ENCODE data around the gene PC. TPM values are rescaled to one million over a fixed set of nuclear protein-coding genes. Genes with fewer than 3 reads are reported as not detected.
A peak's percentile ranks its signal among the peaks of the same experiment; 100 is the strongest.
"Not testable (repeated sequence)": the region's sequence is repeated elsewhere in the genome, so short reads cannot be mapped to it uniquely, and the experiment has no call there.

Gene PC
- total and polyA plus RNA-seq, 5 experiments from 2014 or later, result 3.5 to 8.5 (median 6.9) TPM

DNA sequence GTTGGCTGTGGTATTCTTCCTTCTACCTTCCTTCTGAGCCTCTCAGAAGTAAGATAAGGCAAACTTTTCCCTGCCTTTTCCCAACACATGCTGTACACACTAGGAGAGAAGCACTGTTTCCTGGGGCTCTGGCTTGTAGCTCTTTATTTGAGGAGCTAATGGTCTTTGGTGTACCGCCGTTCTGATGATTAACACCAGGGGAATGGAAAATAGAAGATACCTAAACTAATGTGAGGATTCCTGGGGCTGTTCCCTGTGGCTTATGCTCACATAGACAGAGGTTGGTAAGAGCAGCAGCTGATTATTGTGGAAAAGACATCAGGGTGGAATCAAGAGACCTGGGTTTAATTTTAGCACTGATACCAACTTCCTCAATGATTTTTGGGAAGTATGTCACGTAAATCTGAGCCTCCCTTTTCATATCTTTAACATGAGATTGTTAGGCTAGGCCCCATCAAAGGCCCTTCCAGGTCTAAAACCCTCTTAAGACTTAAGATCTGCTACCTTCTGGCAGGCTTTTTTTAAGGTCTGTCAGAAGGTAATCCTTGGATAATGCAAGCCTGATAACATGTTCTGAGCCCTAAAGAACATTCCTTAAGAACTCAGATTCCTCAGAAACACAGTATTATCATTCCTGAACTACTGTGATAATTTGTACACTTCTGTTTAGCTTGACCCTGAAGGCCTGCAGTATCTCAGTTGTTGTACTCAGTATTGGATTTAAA, 139.8 kb downstream of the PC start:
- Mint-ChIP-seq H3K27ac (no peak overlapping the region), H3K36me3 (peaks cover 0 to 2% (median 0%) of the 10 kb centered on the region in 3 donors), H3K4me1 (no peaks in the 10 kb centered on the region), H3K27me3 (no peaks in the 10 kb centered on the region), H3K9me3 (no peaks in the 10 kb centered on the region), H3K4me3 (no peak overlapping the region)
- POLR2A ChIA-PET, result interaction anchor here (1.2 kb wide), 1 partner anchor 9 kb away, joined by 4 read pairs; no protein-coding TSS in a partner anchor
- ATAC-seq, result no peak
- DNase-seq, result no peak

DNA sequence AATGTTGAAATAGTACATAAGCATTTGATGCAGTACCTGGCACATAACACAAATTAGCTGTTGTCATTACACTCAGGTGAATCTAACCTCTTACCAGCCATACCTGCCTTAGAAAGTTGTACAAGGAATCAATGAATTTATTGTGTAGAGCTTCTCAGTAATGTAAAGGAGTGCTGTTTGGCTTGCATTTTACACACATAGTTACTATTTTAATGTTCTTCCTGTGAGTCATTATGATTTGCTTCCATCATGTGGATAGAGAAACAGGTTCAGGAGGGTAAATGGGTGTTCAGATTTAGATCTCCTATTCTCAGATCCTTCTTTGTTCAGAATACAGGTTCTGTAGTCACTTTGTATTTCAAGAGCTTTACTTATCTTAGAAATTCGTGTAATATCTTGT, 142.5 kb downstream of the PC start:
- no peaks in the 10 kb centered on the region for H3K27me3 Mint-ChIP-seq
- H3K4me1 Mint-ChIP-seq, result no peaks in the 10 kb centered on the region
- H3K27ac Mint-ChIP-seq, result no peak overlapping the region
- POLR2A ChIA-PET, result no interaction called here
- no peak for ATAC-seq
- H3K36me3 Mint-ChIP-seq, result peaks cover 0 to 2% (median 0%) of the 10 kb centered on the region in 3 donors
- no peak for DNase-seq
- H3K4me3 Mint-ChIP-seq, result no peak overlapping the region
- no peaks in the 10 kb centered on the region for H3K9me3 Mint-ChIP-seq

DNA sequence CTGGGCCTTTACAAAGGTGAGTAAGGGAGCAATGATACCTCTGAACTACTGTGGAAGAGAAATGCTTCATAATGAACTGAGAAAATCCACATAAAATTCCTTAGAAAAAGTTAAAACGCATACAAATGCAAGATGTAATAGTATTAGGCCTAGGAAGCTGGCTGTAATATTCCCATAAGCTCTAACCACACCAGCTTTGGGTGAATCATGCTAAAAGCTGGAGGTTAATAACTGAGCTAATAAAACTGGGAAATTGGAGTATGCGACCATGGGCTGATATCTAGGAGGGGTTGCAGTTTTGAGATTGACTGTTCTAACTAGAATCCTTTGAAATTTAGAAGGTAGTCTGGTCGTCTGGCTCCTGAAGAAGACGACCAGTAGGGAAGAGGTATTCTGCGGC, 143.5 kb downstream of the PC start:
- Mint-ChIP-seq H3K27ac (peak overlapping the region in 1 of 10 donors; percentile 19), H3K36me3 (peaks cover 0 to 2% (median 0%) of the 10 kb centered on the region in 3 donors), H3K9me3 (no peaks in the 10 kb centered on the region), H3K4me3 (no peak overlapping the region), H3K4me1 (no peaks in the 10 kb centered on the region), H3K27me3 (no peaks in the 10 kb centered on the region)
- POLR2A ChIA-PET, result interaction anchor here (0.7 kb wide), 1 partner anchor 71 kb away, joined by 3 read pairs; no protein-coding TSS in a partner anchor
- no peak for DNase-seq
- no peak for ATAC-seq

DNA sequence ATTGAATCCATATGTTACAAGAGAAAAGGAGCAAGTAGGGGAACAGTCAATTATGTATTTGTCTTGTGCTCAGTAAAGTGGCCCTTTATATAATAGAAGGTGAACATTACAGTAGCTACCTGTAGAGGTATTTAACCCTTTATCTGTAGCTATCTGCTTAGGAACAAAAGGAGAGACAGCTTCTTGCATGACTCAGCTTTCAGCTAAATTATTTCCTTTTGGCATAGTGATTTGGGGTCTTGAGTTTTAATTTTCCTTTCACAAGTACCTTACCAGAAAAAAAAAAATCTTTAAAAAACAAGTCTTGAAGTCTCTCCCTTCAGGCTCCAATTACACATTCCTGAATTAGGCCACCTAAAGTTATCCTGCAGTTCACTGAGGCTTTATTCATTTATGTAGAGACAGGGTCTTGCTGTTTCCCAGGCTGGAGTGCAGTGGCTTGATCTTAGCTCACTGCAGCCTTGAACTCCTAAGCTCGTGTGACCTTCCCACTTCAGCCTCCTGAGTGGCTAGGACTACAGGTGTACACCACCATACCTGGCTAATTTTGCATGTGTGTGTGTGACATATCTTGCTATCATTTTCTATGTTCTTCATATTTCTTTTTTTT, 147.5 kb downstream of the PC start:
- DNase-seq (no peak), ATAC-seq (no peak)
- Mint-ChIP-seq H3K4me1 (no peaks in the 10 kb centered on the region), H3K36me3 (peaks cover 0 to 2% (median 0%) of the 10 kb centered on the region in 3 donors), H3K9me3 (no peaks in the 10 kb centered on the region), H3K4me3 (no peak overlapping the region), H3K27ac (no peak overlapping the region), H3K27me3 (no peaks in the 10 kb centered on the region)
- POLR2A ChIA-PET, result no interaction called here

DNA sequence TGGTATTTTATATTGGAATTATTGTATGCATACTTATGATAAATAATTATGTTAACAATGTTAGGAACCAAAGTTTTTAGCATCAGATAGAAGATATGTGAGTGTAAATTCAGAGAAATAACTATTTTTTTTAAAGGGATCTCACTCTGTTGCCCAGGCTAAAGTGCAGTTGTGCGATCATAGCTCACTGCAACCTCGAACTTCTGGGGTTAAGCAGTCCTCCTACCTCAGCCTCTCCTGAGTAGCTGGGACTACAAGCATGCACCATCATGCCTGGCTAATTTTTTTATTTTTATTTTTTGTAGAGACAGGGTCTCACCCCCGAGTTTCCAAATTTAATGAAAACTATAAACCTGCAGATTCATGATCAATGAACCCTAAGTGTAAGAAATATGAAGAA, 148.6 kb downstream of the PC start:
- Mint-ChIP-seq H3K9me3 (no peaks in the 10 kb centered on the region), H3K4me3 (no peak overlapping the region), H3K27ac (no peak overlapping the region), H3K4me1 (no peaks in the 10 kb centered on the region), H3K36me3 (peaks cover 0 to 2% (median 0%) of the 10 kb centered on the region in 3 donors), H3K27me3 (no peaks in the 10 kb centered on the region)
- no peak for DNase-seq
- ATAC-seq, result no peak
- POLR2A ChIA-PET, result no interaction called here

DNA sequence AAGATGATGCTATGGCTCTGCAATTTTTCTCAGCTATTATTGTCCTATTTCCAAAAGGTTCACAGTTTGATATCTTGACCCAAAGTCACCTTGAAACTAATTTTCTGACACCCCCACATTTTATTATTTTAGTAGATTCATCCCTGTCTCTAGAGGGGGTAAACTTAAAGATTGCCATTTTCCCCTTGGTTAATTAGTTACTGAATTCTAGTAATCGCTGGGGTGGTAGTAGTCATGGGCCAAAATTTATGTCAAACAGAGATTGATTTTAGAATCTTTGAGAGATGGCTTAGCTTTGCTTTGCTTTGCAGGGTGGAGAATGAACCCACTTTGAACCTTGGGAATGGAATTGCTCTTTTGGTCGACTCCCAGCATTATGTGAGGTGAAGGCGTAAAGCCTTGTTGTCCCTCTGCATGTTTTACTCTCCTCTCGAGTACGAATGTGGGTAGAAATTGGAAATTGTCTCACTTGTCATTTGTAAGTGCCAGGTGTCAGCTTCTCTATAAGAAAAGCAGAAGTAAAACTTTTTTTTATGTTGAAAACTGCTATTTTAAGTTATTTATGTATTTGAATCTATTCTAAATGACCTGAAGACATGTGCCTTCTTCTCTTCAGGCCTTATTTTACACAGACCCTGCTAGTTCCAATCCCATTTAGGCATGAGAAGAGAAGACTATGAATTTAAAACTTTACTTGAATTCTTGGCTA, 157.3 kb downstream of the PC start:
- peaks cover 0 to 27% (median 0%) of the 10 kb centered on the region in 4 donors for H3K4me1 Mint-ChIP-seq
- ATAC-seq, result no peak
- H3K36me3 Mint-ChIP-seq, result peaks cover 0 to 3% (median 2%) of the 10 kb centered on the region in 3 donors
- H3K9me3 Mint-ChIP-seq, result no peaks in the 10 kb centered on the region
- POLR2A ChIA-PET, result no interaction called here
- peak overlapping the region in 1 of 10 donors; percentile 39 for H3K27ac Mint-ChIP-seq
- no peak for DNase-seq
- H3K4me3 Mint-ChIP-seq, result no peak overlapping the region
- no peaks in the 10 kb centered on the region for H3K27me3 Mint-ChIP-seq

DNA sequence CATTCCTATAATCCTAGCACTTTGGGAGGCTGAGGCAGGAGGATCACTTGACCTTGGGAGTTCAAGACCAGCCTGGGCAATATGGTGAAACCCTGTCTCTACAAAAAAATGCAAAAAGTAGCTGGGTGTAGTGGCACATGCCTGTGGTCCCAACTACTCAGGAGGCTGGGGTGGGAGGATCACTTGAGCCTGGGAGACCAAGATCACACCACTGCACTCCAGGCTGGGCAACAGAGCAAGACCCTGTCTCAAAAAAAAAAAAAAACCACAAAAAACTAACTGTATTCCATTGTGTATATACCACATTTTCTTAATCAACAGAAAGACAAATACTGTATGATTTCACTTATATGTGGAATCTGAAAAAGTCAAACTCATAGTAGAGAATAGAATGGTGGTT, 158.4 kb downstream of the PC start:
- DNase-seq, POLR2A ChIA-PET, H3K27me3 Mint-ChIP-seq, H3K36me3 Mint-ChIP-seq, H3K9me3 Mint-ChIP-seq, H3K4me3 Mint-ChIP-seq, H3K27ac Mint-ChIP-seq, ATAC-seq: not testable (repeated sequence)
- peaks cover 0 to 27% (median 0%) of the 10 kb centered on the region in 4 donors for H3K4me1 Mint-ChIP-seq

Small RNA genes within 50 kb of the gene (microRNA-seq; reads per million reads assigned to microRNA genes)
- not detected for gene MIR3163 (ENCODE audit: borderline microRNAs expressed)

Other genes starting within 250 kb of the PC start
- under 1 TPM; 0.47 to 0.62 TPM for gene SPTBN2, start 229.2 kb downstream of the PC start, total RNA-seq
- gene SPTBN2, start 229.2 kb downstream of the PC start, polyA plus RNA-seq, result under 1 TPM in 1 of 3 donors, not detected in 2; 0.04 TPM
- 10 to 100 TPM; 32.2 to 32.9 TPM for gene RCE1, start 114.9 kb downstream of the PC start, total RNA-seq
- 10 to 100 TPM; 18.1 to 27.1 (median 18.4) TPM for gene RCE1, start 114.9 kb downstream of the PC start, polyA plus RNA-seq
- 1 to 10 TPM; 1.2 to 1.3 TPM for gene LRFN4, start 101.3 kb downstream of the PC start, total RNA-seq
- under 1 TPM in 2 of 3 donors, not detected in 1; 0.09 to 0.12 TPM for gene LRFN4, start 101.3 kb downstream of the PC start, polyA plus RNA-seq
- gene C11orf86, start 16.9 kb upstream of the PC start, total RNA-seq, result not detected
- gene C11orf86, start 16.9 kb upstream of the PC start, polyA plus RNA-seq, result not detected
- not detected for gene SYT12, start 64.8 kb upstream of the PC start, total RNA-seq
- not detected for gene SYT12, start 64.8 kb upstream of the PC start, polyA plus RNA-seq
- gene RHOD, start 98.5 kb upstream of the PC start, total RNA-seq, result under 1 TPM in 1 of 2 experiments, not detected in 1; 0.99 TPM
- under 1 TPM in 2 of 3 donors, not detected in 1; 0.17 to 0.48 TPM for gene RHOD, start 98.5 kb upstream of the PC start, polyA plus RNA-seq
- 100 to 1,000 TPM; 280 TPM for gene KDM2A, start 160.9 kb upstream of the PC start, total RNA-seq
- gene KDM2A, start 160.9 kb upstream of the PC start, polyA plus RNA-seq, result 10 to 100 TPM in 1 of 3 donors, 1 to 10 TPM in 2; 8.0 to 12.9 (median 9.9) TPM